ENCODE data around the gene LRRC41. TPM values are rescaled to one million over a fixed set of nuclear protein-coding genes. Genes with fewer than 3 reads are reported as not detected.
"Not testable (repeated sequence)": the region's sequence is repeated elsewhere in the genome, so short reads cannot be mapped to it uniquely, and the experiment has no call there.

LRRC41 gene
- total and polyA plus RNA-seq, 4 donors = 21.6 to 63.0 (median 50.3) TPM

DNA sequence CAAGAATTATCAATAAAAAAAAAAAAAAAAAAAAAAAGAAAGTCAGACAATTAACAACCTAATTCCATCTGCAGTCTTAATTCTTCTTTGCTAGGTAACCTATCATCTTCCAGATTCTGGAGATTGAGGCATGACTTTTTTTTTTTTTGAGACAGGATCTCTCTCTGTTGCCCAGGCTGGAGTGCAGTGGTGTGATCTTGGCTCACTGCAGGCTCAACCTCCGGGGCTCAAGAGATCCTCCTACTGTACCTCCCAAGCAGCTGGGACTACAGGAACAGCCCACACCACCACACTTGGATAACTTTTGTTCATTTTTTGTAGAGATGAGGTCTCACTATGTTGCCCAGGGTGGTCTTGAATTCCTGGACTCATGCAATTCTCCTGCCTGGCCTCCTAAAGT lies 60.5 kb downstream of the LRRC41 start:
- H3K9ac ChIP-seq (ENCODE audit: insufficient read depth in 1 of 2, low read length in 2 of 2) = no peak overlapping the region
- H3K4me1 ChIP-seq (ENCODE audit: control insufficient read depth in 5 of 5, insufficient read depth in 5 of 5, low read length in 5 of 5) = peaks cover 0 to 8% (median 0%) of the 10 kb centered on the region in 5 donors
- H3K27ac ChIP-seq (ENCODE audit: low read depth in 1 of 2, low read length in 1 of 2) = no peak overlapping the region
- H3K36me3 ChIP-seq (ENCODE audit: control insufficient read depth in 4 of 4, insufficient read depth in 4 of 4, low read length in 4 of 4) = no peaks in the 10 kb centered on the region
- ATAC-seq (ENCODE audit: insufficient read depth, low FRiP score) (no peak), DNase-seq (no peak)
- no peaks in the 10 kb centered on the region for H3K9me3 ChIP-seq (ENCODE audit: control insufficient read depth in 4 of 4, insufficient read depth in 3 of 4, low read length in 3 of 4)
- TF ChIP-seq, protein P1, sequence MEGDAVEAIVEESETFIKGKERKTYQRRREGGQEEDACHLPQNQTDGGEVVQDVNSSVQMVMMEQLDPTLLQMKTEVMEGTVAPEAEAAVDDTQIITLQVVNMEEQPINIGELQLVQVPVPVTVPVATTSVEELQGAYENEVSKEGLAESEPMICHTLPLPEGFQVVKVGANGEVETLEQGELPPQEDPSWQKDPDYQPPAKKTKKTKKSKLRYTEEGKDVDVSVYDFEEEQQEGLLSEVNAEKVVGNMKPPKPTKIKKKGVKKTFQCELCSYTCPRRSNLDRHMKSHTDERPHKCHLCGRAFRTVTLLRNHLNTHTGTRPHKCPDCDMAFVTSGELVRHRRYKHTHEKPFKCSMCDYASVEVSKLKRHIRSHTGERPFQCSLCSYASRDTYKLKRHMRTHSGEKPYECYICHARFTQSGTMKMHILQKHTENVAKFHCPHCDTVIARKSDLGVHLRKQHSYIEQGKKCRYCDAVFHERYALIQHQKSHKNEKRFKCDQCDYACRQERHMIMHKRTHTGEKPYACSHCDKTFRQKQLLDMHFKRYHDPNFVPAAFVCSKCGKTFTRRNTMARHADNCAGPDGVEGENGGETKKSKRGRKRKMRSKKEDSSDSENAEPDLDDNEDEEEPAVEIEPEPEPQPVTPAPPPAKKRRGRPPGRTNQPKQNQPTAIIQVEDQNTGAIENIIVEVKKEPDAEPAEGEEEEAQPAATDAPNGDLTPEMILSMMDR (IDR thresholded peaks at IDR 0.05; ENCODE audit: control extremely low read depth, extremely low read depth) = no peak
- H3K4me3 ChIP-seq = no peak overlapping the region
- H3K27me3 ChIP-seq (ENCODE audit: control insufficient read depth in 3 of 3, insufficient read depth in 3 of 3, low read length in 2 of 3) = no peaks in the 10 kb centered on the region
- 82 to 92% methylated on average over 1 of the region's 1 CpG for WGBS, 2 donors

DNA sequence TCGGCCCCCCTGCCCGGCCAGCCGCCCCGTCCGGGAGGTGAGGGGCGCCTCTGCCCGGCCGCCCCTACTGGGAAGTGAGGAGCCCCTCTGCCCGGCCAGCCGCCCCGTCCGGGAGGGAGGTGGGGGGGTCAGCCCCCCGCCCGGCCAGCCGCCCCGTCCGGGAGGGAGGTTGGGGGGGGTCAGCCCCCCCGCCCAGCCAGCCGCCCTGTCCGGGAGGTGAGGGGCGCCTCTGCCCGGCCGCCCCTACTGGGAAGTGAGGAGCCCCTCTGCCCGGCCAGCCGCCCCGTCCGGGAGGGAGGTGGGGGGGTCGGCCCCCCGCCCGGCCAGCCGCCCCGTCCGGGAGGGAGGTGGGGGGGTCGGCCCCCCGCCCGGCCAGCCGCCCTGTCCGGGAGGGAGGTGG lies 61.7 kb downstream of the LRRC41 start:
- H3K9ac ChIP-seq (ENCODE audit: insufficient read depth in 1 of 2, low read length in 2 of 2); H3K36me3 ChIP-seq (ENCODE audit: control insufficient read depth in 4 of 4, insufficient read depth in 4 of 4, low read length in 4 of 4); H3K27ac ChIP-seq (ENCODE audit: low read depth in 1 of 2, low read length in 1 of 2); H3K27me3 ChIP-seq (ENCODE audit: control insufficient read depth in 3 of 3, insufficient read depth in 3 of 3, low read length in 2 of 3); H3K9me3 ChIP-seq (ENCODE audit: control insufficient read depth in 4 of 4, insufficient read depth in 3 of 4, low read length in 3 of 4); H3K4me1 ChIP-seq (ENCODE audit: control insufficient read depth in 5 of 5, insufficient read depth in 5 of 5, low read length in 5 of 5); H3K4me3 ChIP-seq; DNase-seq; ATAC-seq (ENCODE audit: insufficient read depth, low FRiP score): not testable (repeated sequence)
- WGBS, 2 donors = 87 to 92% methylated on average over 11 of the region's 38 CpGs

DNA sequence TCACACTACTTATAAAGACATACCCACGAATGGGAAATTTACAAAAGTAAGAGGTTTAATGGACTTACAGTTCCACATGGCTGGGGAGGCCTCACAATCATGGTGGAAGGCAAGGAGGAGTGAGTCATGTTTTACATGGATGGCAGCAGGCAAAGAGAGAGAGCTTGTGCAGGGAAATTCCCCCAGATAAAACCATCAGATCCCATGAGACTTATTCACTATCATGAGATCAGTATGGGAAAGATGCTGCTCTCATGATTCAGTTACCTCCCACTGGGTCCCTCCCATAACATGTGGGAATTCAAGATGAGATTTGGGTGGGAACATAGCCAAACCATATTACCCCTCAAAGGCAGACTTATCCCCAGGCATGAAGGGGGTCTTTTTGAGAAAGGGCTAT lies 64.6 kb downstream of the LRRC41 start:
- not testable (repeated sequence) for H3K36me3 ChIP-seq (ENCODE audit: control insufficient read depth in 4 of 4, insufficient read depth in 4 of 4, low read length in 4 of 4); H3K9ac ChIP-seq (ENCODE audit: insufficient read depth in 1 of 2, low read length in 2 of 2); H3K4me3 ChIP-seq; H3K27ac ChIP-seq (ENCODE audit: low read depth in 1 of 2, low read length in 1 of 2); H3K9me3 ChIP-seq (ENCODE audit: control insufficient read depth in 4 of 4, insufficient read depth in 3 of 4, low read length in 3 of 4); DNase-seq; H3K4me1 ChIP-seq (ENCODE audit: control insufficient read depth in 5 of 5, insufficient read depth in 5 of 5, low read length in 5 of 5); ATAC-seq (ENCODE audit: insufficient read depth, low FRiP score); H3K27me3 ChIP-seq (ENCODE audit: control insufficient read depth in 3 of 3, insufficient read depth in 3 of 3, low read length in 2 of 3)
- 50 to 63% methylated on average over 1 of the region's 1 CpG for WGBS, 2 donors

DNA sequence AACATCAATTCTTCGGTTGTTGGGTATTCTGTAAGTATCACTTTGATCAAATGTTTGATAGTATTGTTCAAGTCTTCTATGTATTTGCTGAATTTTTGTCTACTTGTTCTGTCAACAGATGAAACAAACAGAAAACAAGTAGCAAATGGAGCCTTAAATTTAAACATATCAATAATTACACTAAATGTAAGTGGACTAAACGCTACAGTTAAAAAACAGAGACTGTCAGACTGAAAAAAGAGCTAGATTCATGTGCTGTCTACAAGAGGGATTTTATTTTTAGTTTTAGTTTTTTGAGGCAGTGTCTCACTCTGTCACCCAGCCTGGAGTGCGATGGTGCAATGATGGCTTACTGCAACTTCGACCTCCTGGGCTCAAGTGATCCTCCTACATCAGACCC lies 66.5 kb downstream of the LRRC41 start:
- Histone ChIP-seq H3K4me3 (no peak overlapping the region), H3K9me3 (ENCODE audit: control insufficient read depth in 4 of 4, insufficient read depth in 3 of 4, low read length in 3 of 4) (no peaks in the 10 kb centered on the region), H3K4me1 (ENCODE audit: control insufficient read depth in 5 of 5, insufficient read depth in 5 of 5, low read length in 5 of 5) (no peaks in the 10 kb centered on the region), H3K27ac (ENCODE audit: low read depth in 1 of 2, low read length in 1 of 2) (no peak overlapping the region), H3K36me3 (ENCODE audit: control insufficient read depth in 4 of 4, insufficient read depth in 4 of 4, low read length in 4 of 4) (no peaks in the 10 kb centered on the region), H3K9ac (ENCODE audit: insufficient read depth in 1 of 2, low read length in 2 of 2) (no peak overlapping the region), H3K27me3 (ENCODE audit: control insufficient read depth in 3 of 3, insufficient read depth in 3 of 3, low read length in 2 of 3) (no peaks in the 10 kb centered on the region)
- ATAC-seq (ENCODE audit: insufficient read depth, low FRiP score) = no peak
- TF ChIP-seq, protein P1 (IDR thresholded peaks at IDR 0.05; ENCODE audit: control extremely low read depth, extremely low read depth) = no peak
- WGBS, 2 donors = 92 to 94% methylated on average over 4 of the region's 4 CpGs
- DNase-seq = no peak

DNA sequence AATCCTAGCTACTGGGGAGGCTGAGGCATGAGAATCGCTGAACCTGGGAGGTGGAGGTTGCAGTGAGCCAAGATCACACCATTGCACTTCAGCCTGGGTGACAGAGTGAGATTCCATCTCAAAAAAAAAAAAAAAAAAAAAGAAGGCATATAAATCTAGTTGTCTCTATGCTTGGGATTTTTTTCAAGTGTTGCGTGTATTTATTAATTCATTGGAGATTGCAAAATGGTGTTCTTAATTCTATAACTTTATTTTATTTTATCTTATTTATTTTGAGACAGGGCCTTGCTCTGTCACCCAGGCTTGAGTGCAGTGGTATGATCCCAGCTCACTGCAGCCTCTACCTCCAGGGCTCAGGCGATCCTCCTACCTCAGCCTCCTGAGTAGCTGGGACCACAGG lies 72.2 kb downstream of the LRRC41 start:
- not testable (repeated sequence) for H3K9ac ChIP-seq (ENCODE audit: insufficient read depth in 1 of 2, low read length in 2 of 2); H3K9me3 ChIP-seq (ENCODE audit: control insufficient read depth in 4 of 4, insufficient read depth in 3 of 4, low read length in 3 of 4); H3K4me1 ChIP-seq (ENCODE audit: control insufficient read depth in 5 of 5, insufficient read depth in 5 of 5, low read length in 5 of 5); H3K27me3 ChIP-seq (ENCODE audit: control insufficient read depth in 3 of 3, insufficient read depth in 3 of 3, low read length in 2 of 3); ATAC-seq (ENCODE audit: insufficient read depth, low FRiP score); H3K27ac ChIP-seq (ENCODE audit: low read depth in 1 of 2, low read length in 1 of 2); H3K4me3 ChIP-seq; DNase-seq; H3K36me3 ChIP-seq (ENCODE audit: control insufficient read depth in 4 of 4, insufficient read depth in 4 of 4, low read length in 4 of 4)
- 93 to 99% methylated on average over 3 of the region's 3 CpGs for WGBS, 2 donors

Other genes with a start within 250 kb of the LRRC41 start
- 10 to 100 TPM; 14.0 to 36.7 TPM for gene PIK3R3, start 171.0 kb downstream of the LRRC41 start, total RNA-seq
- 10 to 100 TPM in 1 of 2 donors, 1 to 10 TPM in 1; 9.1 to 20.1 TPM for gene PIK3R3, start 171.0 kb downstream of the LRRC41 start, polyA plus RNA-seq
- gene TSPAN1, start 128.5 kb downstream of the LRRC41 start, total RNA-seq = 100 to 1,000 TPM in 1 of 2 donors, 10 to 100 TPM in 1; 45.3 to 174 TPM
- gene TSPAN1, start 128.5 kb downstream of the LRRC41 start, polyA plus RNA-seq = 100 to 1,000 TPM; 105 to 174 TPM
- gene P3R3URF, start 127.1 kb downstream of the LRRC41 start, total RNA-seq = not detected
- not detected for gene P3R3URF, start 127.1 kb downstream of the LRRC41 start, polyA plus RNA-seq
- gene POMGNT1, start 105.2 kb downstream of the LRRC41 start, total RNA-seq = 10 to 100 TPM; 34.6 to 70.2 TPM
- 10 to 100 TPM; 40.4 to 49.1 TPM for gene POMGNT1, start 105.2 kb downstream of the LRRC41 start, polyA plus RNA-seq
- gene LURAP1, start 100.3 kb downstream of the LRRC41 start, total RNA-seq = 1 to 10 TPM in 1 of 2 donors, under 1 TPM in 1; 0.63 to 2.8 TPM
- gene LURAP1, start 100.3 kb downstream of the LRRC41 start, polyA plus RNA-seq = 1 to 10 TPM in 1 of 2 donors, under 1 TPM in 1; 0.41 to 1.2 TPM
- gene RAD54L, start 55.9 kb downstream of the LRRC41 start, total RNA-seq = 1 to 10 TPM; 2.1 to 2.2 TPM
- 1 to 10 TPM in 1 of 2 donors, under 1 TPM in 1; 0.72 to 2.0 TPM for gene RAD54L, start 55.9 kb downstream of the LRRC41 start, polyA plus RNA-seq
- 100 to 1,000 TPM; 159 to 311 TPM for gene UQCRH, start 82 bp upstream of the LRRC41 start, total RNA-seq
- 100 to 1,000 TPM; 297 to 400 TPM for gene UQCRH, start 82 bp upstream of the LRRC41 start, polyA plus RNA-seq
- gene NSUN4, start 37.2 kb upstream of the LRRC41 start, total RNA-seq = 10 to 100 TPM; 28.9 to 29.3 TPM
- gene NSUN4, start 37.2 kb upstream of the LRRC41 start, polyA plus RNA-seq = 10 to 100 TPM; 11.2 to 17.8 TPM
- gene FAAH, start 90.7 kb upstream of the LRRC41 start, total RNA-seq = 10 to 100 TPM; 22.2 to 33.4 TPM
- 10 to 100 TPM; 13.9 to 34.8 TPM for gene FAAH, start 90.7 kb upstream of the LRRC41 start, polyA plus RNA-seq
- under 1 TPM in 1 of 2 donors, not detected in 1; 0.09 TPM for gene DMBX1, start 186.2 kb upstream of the LRRC41 start, total RNA-seq
- under 1 TPM in 1 of 2 donors, not detected in 1; 0.01 TPM for gene DMBX1, start 186.2 kb upstream of the LRRC41 start, polyA plus RNA-seq
- gene KNCN, start 248.0 kb upstream of the LRRC41 start, total RNA-seq = under 1 TPM in 1 of 2 donors, not detected in 1; 0.09 TPM
- under 1 TPM in 1 of 2 donors, not detected in 1; 0.01 TPM for gene KNCN, start 248.0 kb upstream of the LRRC41 start, polyA plus RNA-seq

All from lung (tissue), 12 donors.